Fibroblast of mammary gland (primary cell): ENCODE results near the gene TMEM252.

Experiments
- DNase-seq: peaks from one replicate; pipeline ENCODE4 v3.0.0-alpha.2; 2010; ENCODE audit warnings: low read depth
- H3K4me3 ChIP-seq: 2 replicates; pipeline ENCODE4 v1.5.1; 2011; ENCODE audit warnings: low read depth, mild to moderate bottlenecking, low read length, moderate library complexity; ENCODE audit not compliant: control insufficient read depth
- CTCF ChIP-seq: conservative IDR thresholded peaks from 2 replicates; pipeline ENCODE4 v1.5.1; 2011; ENCODE audit warnings: low read depth, low read length, inconsistent platforms; ENCODE audit not compliant: control insufficient read depth, insufficient read depth

TMEM252 gene

GRCh38 chr9:68574150-68574549, 33.5 kb upstream of the TMEM252 start:
- no peak for DNase-seq
- no peak overlapping the region for H3K4me3 ChIP-seq
- peak; percentile 23 for TF ChIP-seq CTCF

DNA sequence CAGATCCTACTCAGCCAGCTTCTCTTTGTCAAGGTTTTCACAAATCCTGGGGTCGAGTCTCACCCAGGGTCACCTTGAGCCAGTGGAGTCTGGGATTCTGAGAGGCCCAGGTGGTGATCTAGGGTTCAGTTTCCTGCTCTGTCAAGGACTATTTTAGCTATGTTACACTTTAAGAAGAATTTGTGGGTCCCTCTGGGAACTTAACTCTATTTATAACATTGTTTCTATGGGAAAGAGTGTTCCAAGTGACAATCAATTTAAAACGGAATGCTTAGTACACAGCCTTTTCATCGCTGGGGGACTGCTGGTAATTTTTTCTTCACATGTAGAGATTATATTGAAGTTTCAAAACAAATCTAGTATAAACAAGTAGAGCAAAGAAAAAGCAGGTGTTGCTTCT, 26.9 kb upstream of the TMEM252 start:
- DNase-seq = no peak
- no peak for TF ChIP-seq CTCF
- no peak overlapping the region for H3K4me3 ChIP-seq

DNA sequence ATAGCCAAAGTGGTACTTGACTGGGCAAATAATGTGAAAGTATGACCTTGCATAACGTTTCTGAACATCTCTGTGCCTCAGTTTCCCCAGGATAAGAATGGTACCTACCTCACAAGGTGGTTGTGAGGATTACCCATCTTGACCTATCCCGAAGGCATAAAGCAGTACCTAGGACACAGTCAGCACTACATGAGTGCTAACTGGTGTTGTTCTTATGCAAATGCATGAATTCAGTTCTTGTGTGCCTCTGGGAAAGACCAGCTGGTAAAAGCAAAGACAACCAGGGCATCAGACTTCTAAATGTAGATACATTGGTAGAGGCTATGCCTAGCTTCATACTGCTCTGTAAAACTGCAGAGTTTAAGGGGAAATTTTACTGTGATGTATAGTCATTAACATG, 21.8 kb upstream of the TMEM252 start:
- no peak for DNase-seq
- no peak overlapping the region for H3K4me3 ChIP-seq
- no peak for TF ChIP-seq CTCF

GRCh38 chr9:68560071-68560844, 19.6 kb upstream of the TMEM252 start:
- H3K4me3 ChIP-seq = no peak overlapping the region
- TF ChIP-seq CTCF = peak; percentile 40
- DNase-seq = peak; percentile 70

GRCh38 chr9:68558545-68558944, 17.9 kb upstream of the TMEM252 start:
- no peak for TF ChIP-seq CTCF
- DNase-seq = no peak
- H3K4me3 ChIP-seq = no peak overlapping the region

DNA sequence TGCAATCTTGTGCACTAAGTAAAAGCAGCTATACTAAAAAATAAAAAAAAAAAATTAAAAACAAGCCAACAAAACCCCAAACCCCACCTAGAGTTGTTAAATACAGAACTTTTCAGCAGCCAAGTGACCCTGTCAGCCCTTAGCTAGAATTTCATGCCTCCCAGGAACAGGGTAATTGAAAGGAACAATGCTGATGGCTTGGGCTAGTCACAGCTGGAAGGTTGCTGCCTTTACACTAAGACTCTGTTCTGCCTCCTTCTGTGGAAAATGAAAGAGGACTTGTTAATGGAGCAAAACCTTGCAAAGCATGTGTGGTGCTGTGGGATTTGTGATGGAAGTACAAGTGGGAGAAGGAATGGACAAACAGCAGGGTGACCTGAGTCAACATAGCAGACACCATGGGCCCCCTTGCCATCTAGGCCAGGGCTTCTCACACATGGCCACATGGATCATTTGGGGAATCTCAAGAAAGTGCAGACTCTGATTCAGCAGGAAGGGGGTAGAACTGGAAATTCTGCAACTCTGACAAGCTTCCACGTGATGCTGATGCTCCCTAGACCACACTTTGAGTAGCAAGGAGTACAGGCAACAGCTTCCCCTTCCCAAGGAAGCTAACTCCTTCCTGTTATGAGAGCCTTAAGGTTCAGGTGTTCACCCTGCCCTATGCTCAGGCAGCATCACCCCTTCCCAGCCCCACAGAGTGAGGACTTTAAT, 14.9 kb upstream of the TMEM252 start:
- no peak for DNase-seq
- no peak overlapping the region for H3K4me3 ChIP-seq
- no peak for TF ChIP-seq CTCF
